OCI-LY7 (cell line): ENCODE results near the gene S100A6.
"Not testable (repeated sequence)": the region's sequence is repeated elsewhere in the genome, so short reads cannot be mapped to it uniquely, and the experiment has no call there.

Source experiments
- CTCF ChIP-seq: fragments of 200-600 bp; sonication (generic); conservative IDR thresholded peaks from 2 replicates; pipeline ENCODE4 v1.5.1; 2014; ENCODE audit warnings: mild to moderate bottlenecking, antibody characterized with exemption, low read length, moderate library complexity, mixed read lengths
- EZH2phosphoT487 ChIP-seq: fragments of 200-600 bp; sonication (generic); IDR thresholded peaks from 2 replicates; pipeline ENCODE4 v1.6.1; 2018; ENCODE audit warnings: low read depth, borderline replicate concordance, mild to moderate bottlenecking, mixed run types, antibody characterized with exemption, low read length, moderate library complexity, mixed read lengths

- not testable (repeated sequence) for TF ChIP-seq EZH2phosphoT487, CTCF
Observed at GRCh38 chr1:153575081-153575491, 39.3 kb upstream of the S100A6 start.
